GM19324 (cell line): ENCODE measurements around the gene DENND10.
"Not testable (repeated sequence)": the region's sequence is repeated elsewhere in the genome, so short reads cannot be mapped to it uniquely, and the experiment has no call there.

ENCODE experiments used
- ATAC-seq: cut with Tn5 transposase; IDR thresholded peaks from one replicate; pipeline ENCODE4 v1.9.1; 2021; ENCODE audit warnings: mild to moderate bottlenecking, moderate library complexity; ENCODE audit not compliant: unreplicated experiment, low FRiP score

DENND10 gene

GRCh38 chr10:119096641-119097415, 7.1 kb upstream of the DENND10 start:
- ATAC-seq: not testable (repeated sequence)

GRCh38 chr10:119098576-119098975, 5.3 kb upstream of the DENND10 start:
- no peak for ATAC-seq

- no peak for ATAC-seq
Observed at GRCh38 chr10:119100434-119101238, 3.3 kb upstream of the DENND10 start.

GRCh38 chr10:119101366-119102098, 2.4 kb upstream of the DENND10 start:
- no peak for ATAC-seq

- ATAC-seq: no peak
Observed at GRCh38 chr10:119103241-119103902, 541 bp upstream of the DENND10 start.

GRCh38 chr10:119104654-119105015, 722 bp downstream of the DENND10 start:
- no peak for ATAC-seq

GRCh38 chr10:119105155-119105554, 1.2 kb downstream of the DENND10 start:
- no peak for ATAC-seq

GRCh38 chr10:119105899-119106298, 2.0 kb downstream of the DENND10 start:
- ATAC-seq: not testable (repeated sequence)

GRCh38 chr10:119107106-119107505, 3.2 kb downstream of the DENND10 start:
- not testable (repeated sequence) for ATAC-seq

GRCh38 chr10:119107771-119108170, 3.9 kb downstream of the DENND10 start:
- ATAC-seq: not testable (repeated sequence)

- ATAC-seq: no peak
Observed at GRCh38 chr10:119112056-119112455, 8.1 kb downstream of the DENND10 start.

GRCh38 chr10:119113751-119114732, 10.1 kb downstream of the DENND10 start:
- no peak for ATAC-seq

- no peak for ATAC-seq
Observed at GRCh38 chr10:119115926-119116325, 12.0 kb downstream of the DENND10 start.

- ATAC-seq: no peak
Observed at GRCh38 chr10:119116326-119116951, 12.5 kb downstream of the DENND10 start.

GRCh38 chr10:119118231-119118630, 14.3 kb downstream of the DENND10 start:
- no peak for ATAC-seq

- ATAC-seq: no peak
Observed at GRCh38 chr10:119119400-119119799, 15.5 kb downstream of the DENND10 start.

- peak; percentile 91 for ATAC-seq
Observed at GRCh38 chr10:119120413-119120867, 16.5 kb downstream of the DENND10 start.

- no peak for ATAC-seq
Observed at GRCh38 chr10:119120875-119121274, 17.0 kb downstream of the DENND10 start.

- no peak for ATAC-seq
Observed at GRCh38 chr10:119125942-119126341, 22.0 kb downstream of the DENND10 start.
